Prostate gland (tissue), 2 donors: ENCODE results near the gene ALG1. TPM values are rescaled to one million over a fixed set of nuclear protein-coding genes. Genes with fewer than 3 reads are reported as not detected.

Source experiments
- DNase-seq: peaks from one replicate; pipeline ENCODE4 v3.0.0-alpha.2; 2019; ENCODE audit warnings: low spot score
- H3K27ac ChIP-seq, 2 donors: fragments of 200-600 bp; sonication (generic); 2 replicates each; pipeline ENCODE4 v1.5.1; 2017 to 2019
- H3K27me3 ChIP-seq: fragments of 200-600 bp; sonication (generic); replicated peaks from 2 replicates; pipeline ENCODE4 v1.5.1; 2019; ENCODE audit not compliant: insufficient read depth
- H3K36me3 ChIP-seq, 2 donors: fragments of 200-600 bp; sonication (generic); 1 replicate in 1 of 2; 2 replicates in 1 of 2; pipeline versions ENCODE4 v1.5.1 to v1.8.1; 2017 to 2019
- H3K4me1 ChIP-seq: fragments of 200-600 bp; sonication (generic); replicated peaks from 2 replicates; pipeline ENCODE4 v1.5.1; 2019
- H3K4me3 ChIP-seq, 2 donors: fragments of 200-600 bp; sonication (generic); 2 replicates each; pipeline ENCODE4 v1.5.1; 2017 to 2019
- H3K9me3 ChIP-seq: fragments of 200-600 bp; sonication (generic); 2 replicates; pipeline ENCODE4 v1.5.1; 2017
- POLR2A ChIP-seq: fragments of 450-650 bp; IDR thresholded peaks from one replicate; pipeline ENCODE4 v1.6.1; 2016; ENCODE audit warnings: antibody characterized with exemption, mild to moderate bottlenecking
- POLR2AphosphoS5 ChIP-seq: sonication (generic); formaldehyde crosslinking; IDR thresholded peaks from one replicate; pipeline ENCODE4 v1.6.1; 2017; ENCODE audit warnings: antibody characterized with exemption
- WGBS: methylation state at CpG from one replicate; pipeline ENCODE4 v1.1.5; 2018; 5-methylcytosine and 5-hydroxymethylcytosine counted together
- intact Hi-C: fragments of 100-400 bp; cut with DNase I; formaldehyde crosslinking; loops from one replicate; pipeline ENCODE4 v1.14.2; 2022
- total RNA-seq, 2 donors: library from RNA; depleted of rRNA; stranded (reverse); fragments of >200 nt; gene quantifications; one replicate each; pipeline ENCODE4 v1.1.0, GENCODE V29; 2016
- TF ChIP-seq, protein P1 (sequence below), 4 experiments: fragments of 200-600 bp in 2 of 4; fragments of 450-650 bp in 2 of 4; sonication (generic) in 2 of 4; IDR thresholded peaks; 1 replicate in 3 of 4; 2 replicates in 1 of 4; pipeline ENCODE4 v1.5.1; 2016 to 2019; ENCODE audit warnings: antibody characterized with exemption in 4 of 4, mild to moderate bottlenecking in 2 of 4, moderate library complexity in 2 of 4

Gene ALG1
- total RNA-seq, 2 donors from 2014 or later: 35.1 to 37.7 TPM

DNA sequence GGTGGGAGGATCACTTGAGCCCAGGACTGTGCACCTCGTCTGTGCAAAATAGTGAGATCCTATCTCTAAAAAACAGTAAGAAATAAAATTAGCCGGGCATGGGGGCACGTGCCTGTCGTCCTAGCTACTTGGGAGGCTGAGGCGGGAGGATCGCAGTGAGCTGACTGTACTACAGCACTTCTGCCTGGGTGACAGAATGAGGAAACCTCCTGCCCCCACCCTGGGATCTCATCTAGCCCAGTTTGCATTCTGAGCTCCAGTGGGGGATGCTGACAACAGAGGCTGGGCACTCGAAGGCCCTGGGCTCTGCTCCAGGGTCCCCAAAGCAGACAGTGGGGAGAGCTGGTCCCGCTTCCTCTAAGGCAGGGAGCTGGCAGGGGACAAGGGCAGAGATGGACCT lies 45.0 kb upstream of the ALG1 start:
- H3K9me3 ChIP-seq: no peaks in the 10 kb centered on the region
- WGBS: 91% methylated on average over 8 of the region's 8 CpGs
- no peaks in the 10 kb centered on the region for H3K36me3 ChIP-seq
- DNase-seq: no peak
- intact Hi-C loops: no loop called here
- H3K27me3 ChIP-seq: no peaks in the 10 kb centered on the region
- no peak overlapping the region for H3K4me3 ChIP-seq
- H3K27ac ChIP-seq: no peak overlapping the region
- no peak for TF ChIP-seq POLR2A
- no peaks in the 10 kb centered on the region for H3K4me1 ChIP-seq

DNA sequence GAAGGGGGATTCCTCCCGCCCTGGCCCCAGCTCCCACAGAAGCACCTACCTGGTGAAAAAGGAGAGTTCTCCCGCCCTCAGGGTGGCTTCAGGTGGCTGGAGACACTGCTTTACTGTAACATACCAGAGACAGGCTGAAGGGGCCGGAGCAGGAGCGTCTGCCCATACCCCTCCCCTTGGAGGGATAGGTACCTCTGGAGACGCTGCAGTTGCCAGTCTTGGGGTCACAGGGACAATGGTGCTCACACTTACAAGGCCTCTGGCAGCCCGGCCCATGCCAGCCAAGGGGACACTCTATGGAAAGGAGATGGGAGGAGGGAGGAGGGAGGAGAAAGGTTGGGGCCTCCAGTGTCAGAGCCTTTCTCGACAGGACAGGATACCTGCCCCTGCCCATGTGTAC lies 44.6 kb upstream of the ALG1 start:
- no peak overlapping the region for H3K4me3 ChIP-seq
- DNase-seq: no peak
- TF ChIP-seq POLR2AphosphoS5 (no peak), POLR2A (no peak)
- TF ChIP-seq, protein P1, sequence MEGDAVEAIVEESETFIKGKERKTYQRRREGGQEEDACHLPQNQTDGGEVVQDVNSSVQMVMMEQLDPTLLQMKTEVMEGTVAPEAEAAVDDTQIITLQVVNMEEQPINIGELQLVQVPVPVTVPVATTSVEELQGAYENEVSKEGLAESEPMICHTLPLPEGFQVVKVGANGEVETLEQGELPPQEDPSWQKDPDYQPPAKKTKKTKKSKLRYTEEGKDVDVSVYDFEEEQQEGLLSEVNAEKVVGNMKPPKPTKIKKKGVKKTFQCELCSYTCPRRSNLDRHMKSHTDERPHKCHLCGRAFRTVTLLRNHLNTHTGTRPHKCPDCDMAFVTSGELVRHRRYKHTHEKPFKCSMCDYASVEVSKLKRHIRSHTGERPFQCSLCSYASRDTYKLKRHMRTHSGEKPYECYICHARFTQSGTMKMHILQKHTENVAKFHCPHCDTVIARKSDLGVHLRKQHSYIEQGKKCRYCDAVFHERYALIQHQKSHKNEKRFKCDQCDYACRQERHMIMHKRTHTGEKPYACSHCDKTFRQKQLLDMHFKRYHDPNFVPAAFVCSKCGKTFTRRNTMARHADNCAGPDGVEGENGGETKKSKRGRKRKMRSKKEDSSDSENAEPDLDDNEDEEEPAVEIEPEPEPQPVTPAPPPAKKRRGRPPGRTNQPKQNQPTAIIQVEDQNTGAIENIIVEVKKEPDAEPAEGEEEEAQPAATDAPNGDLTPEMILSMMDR (IDR thresholded peaks at IDR 0.05): no peak
- H3K36me3 ChIP-seq: no peaks in the 10 kb centered on the region
- intact Hi-C loops: no loop called here
- H3K9me3 ChIP-seq: no peaks in the 10 kb centered on the region
- no peaks in the 10 kb centered on the region for H3K27me3 ChIP-seq
- no peaks in the 10 kb centered on the region for H3K4me1 ChIP-seq
- 82% methylated on average over 7 of the region's 7 CpGs for WGBS
- H3K27ac ChIP-seq: no peak overlapping the region

DNA sequence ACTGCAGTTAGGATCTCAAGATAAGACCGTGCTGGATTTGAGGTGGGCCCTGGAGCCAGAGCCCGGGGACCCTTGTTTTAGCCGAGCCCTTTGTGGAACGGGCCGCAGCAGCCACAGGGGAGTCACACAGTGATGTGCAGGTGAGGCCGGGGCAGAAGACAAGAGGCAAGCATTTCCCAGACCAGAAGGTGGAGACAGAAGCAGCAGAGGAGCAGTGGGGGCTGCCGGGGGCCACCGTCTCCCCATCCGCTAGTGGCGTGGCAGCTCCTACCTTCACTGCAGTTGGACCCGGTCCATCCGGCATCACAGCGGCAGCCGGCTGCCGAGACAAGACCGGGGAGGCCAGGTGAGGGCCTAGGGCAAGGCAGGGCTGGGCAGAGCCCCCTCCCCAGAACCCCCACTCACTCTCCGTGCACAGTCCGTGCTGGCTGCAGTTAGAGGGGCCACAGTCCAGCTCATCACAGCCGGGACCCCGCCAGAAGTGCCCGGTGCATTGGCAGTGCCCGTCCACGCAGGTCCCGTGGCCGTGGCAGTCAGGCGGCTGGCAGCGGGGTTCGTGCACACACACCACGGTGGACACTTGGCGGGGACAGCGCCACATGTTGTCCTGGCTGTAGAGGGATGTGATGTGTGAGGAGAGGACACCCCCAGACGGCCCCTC lies 43.9 kb upstream of the ALG1 start:
- no peak overlapping the region for H3K4me3 ChIP-seq
- peaks cover 2% of the 10 kb centered on the region for H3K4me1 ChIP-seq
- H3K27ac ChIP-seq: no peak overlapping the region
- H3K36me3 ChIP-seq: no peaks in the 10 kb centered on the region
- no peak for TF ChIP-seq POLR2A
- TF ChIP-seq POLR2AphosphoS5: no peak
- WGBS: 92% methylated on average over 31 of the region's 32 CpGs
- intact Hi-C loops: no loop called here
- DNase-seq: no peak
- no peaks in the 10 kb centered on the region for H3K9me3 ChIP-seq
- H3K27me3 ChIP-seq: no peaks in the 10 kb centered on the region

DNA sequence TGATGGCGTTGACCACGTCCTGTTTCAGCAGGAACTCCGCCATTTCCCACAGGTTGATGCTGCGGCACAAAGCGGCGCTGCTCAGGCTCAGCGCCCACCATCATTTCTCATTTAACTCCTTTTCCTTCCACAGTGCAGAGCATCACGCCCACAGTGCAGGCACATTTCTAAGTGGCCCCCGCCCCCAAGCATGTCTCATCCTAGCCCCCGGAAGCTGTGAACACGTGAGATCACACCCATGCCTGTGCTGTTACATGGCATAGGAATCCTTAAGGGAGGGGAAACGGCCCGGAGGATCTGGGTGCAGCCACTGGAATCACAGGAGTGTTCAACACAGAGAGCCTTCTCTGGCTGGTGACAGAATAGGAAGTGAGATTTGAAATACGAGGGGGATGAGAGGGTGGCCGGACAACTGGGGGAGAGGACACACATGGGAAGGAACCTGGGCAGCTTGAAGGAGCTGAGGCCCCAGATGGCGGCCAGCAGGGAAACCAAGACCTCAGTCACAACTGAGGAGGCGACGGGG lies 42.6 kb upstream of the ALG1 start:
- Histone ChIP-seq H3K27ac (no peak overlapping the region), H3K4me1 (peaks cover 4% of the 10 kb centered on the region), H3K9me3 (no peaks in the 10 kb centered on the region), H3K4me3 (no peak overlapping the region), H3K36me3 (no peaks in the 10 kb centered on the region), H3K27me3 (no peaks in the 10 kb centered on the region)
- no peak for DNase-seq
- intact Hi-C loops: no loop called here
- TF ChIP-seq POLR2A (no peak), POLR2AphosphoS5 (no peak)
- TF ChIP-seq, protein P1 (IDR thresholded peaks at IDR 0.05): no peak
- 88% methylated on average over 18 of the region's 18 CpGs for WGBS

DNA sequence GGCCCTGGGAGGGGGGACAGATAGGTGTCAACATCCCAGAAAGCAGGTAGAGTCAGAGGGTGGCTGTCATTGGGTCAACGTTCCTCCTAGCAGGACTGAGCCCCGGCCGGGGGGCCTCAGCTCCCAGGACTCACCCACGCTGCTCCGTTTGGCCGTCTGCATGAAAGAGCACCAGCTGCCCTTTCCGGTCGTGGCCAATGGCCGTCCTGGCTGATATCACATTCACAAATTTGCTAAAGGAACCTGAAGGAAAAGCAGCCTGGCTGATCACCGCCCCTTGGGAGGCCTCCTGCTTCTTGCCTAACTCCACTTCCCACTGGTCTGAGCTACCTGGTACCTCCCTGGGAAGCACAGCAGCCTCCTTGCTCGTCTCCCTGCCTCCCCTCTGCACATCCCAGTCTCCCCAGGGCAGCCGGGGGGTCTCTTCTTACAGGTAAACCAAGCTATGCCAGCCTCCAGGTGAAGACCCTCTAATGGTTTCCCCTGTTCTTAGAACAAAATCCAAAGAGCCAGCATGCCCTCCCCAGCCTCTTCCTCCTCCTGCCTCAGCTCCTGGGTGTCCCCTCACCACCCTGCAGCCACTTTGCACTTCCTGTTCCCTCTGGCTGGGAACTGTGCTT lies 41.3 kb upstream of the ALG1 start:
- Histone ChIP-seq H3K4me3 (no peak overlapping the region), H3K36me3 (no peaks in the 10 kb centered on the region), H3K27me3 (no peaks in the 10 kb centered on the region), H3K9me3 (no peaks in the 10 kb centered on the region), H3K4me1 (peaks cover 4% of the 10 kb centered on the region), H3K27ac (no peak overlapping the region)
- no peak for TF ChIP-seq POLR2A
- TF ChIP-seq, protein P1 (IDR thresholded peaks at IDR 0.05): no peak
- no peak for TF ChIP-seq POLR2AphosphoS5
- WGBS: 87% methylated on average over 12 of the region's 12 CpGs
- DNase-seq: no peak
- intact Hi-C loops: no loop called here

DNA sequence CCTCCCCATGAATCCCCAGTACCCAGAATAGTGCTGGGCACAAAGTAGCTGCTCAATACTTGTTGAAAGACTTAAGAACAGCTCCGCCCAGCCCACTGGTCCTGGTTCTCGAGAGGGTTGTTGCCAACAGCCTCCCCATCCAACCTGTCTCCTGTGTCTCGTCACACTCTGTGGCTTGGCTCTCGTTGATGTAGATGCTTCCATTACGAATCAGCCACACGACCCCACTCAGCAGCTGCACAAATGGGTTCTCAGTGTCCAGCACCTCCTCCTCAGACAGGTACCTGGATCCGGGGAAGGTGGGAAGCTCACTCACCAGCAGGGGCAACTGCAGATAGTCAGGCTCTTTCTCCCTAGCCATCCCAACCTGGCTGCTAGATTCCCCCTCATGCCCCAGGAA lies 40.0 kb upstream of the ALG1 start:
- Histone ChIP-seq H3K27ac (no peak overlapping the region), H3K4me3 (no peak overlapping the region), H3K9me3 (no peaks in the 10 kb centered on the region), H3K27me3 (no peaks in the 10 kb centered on the region), H3K36me3 (no peaks in the 10 kb centered on the region), H3K4me1 (peaks cover 4% of the 10 kb centered on the region)
- TF ChIP-seq, protein P1 (IDR thresholded peaks at IDR 0.05): no peak
- no peak for TF ChIP-seq POLR2AphosphoS5
- no peak for TF ChIP-seq POLR2A
- DNase-seq: no peak
- 84% methylated on average over 7 of the region's 7 CpGs for WGBS
- intact Hi-C loops: no loop called here
